ENCODE measurements around the gene OR4S2. TPM values are rescaled to one million over a fixed set of nuclear protein-coding genes. Genes with fewer than 3 reads are reported as not detected.

Gene OR4S2
- total RNA-seq (not detected), polyA plus RNA-seq (1 to 10 TPM in 1 of 2 donors, not detected in 1; 2.0 TPM)
- long read RNA-seq, donor 1 = 0 reads
- long read RNA-seq, donor 2 = 0 reads

- Histone ChIP-seq H3K9me3 (ENCODE audit: control insufficient read depth, low read length) (no peaks in the 10 kb centered on the region), H3K27ac (ENCODE audit: low read depth in 1 of 2, low read length in 2 of 2) (no peak within 1 kb of the TSS), H3K4me1 (ENCODE audit: control insufficient read depth in 1 of 2, insufficient read depth in 2 of 2, low read length in 2 of 2) (no peaks in the 10 kb centered on the region), H3K36me3 (ENCODE audit: control insufficient read depth in 1 of 2, insufficient read depth in 2 of 2, low read length in 1 of 2) (no peaks in the 10 kb centered on the region), H3K4me3 (ENCODE audit: low read length in 2 of 2) (no peak within 1 kb of the TSS), H3K27me3 (ENCODE audit: control insufficient read depth in 1 of 2, insufficient read depth in 2 of 2, low read length in 1 of 2) (no peaks in the 10 kb centered on the region)
- ATAC-seq (ENCODE audit: low FRiP score) (no peak), DNase-seq (no peak)
- intact Hi-C loops (cut with DNase I) = no loop called here
- WGBS, 2 donors = 68 to 75% methylated on average over 2 of the region's 2 CpGs
These were observed at the start of gene OR4S2 for GRCh38 chr11:55648027-55648426. Gene OR4S2, plus strand, starts transcription at chr11:55648327. Its CDS starts 2,577 bp downstream, at chr11:55650904.

- H3K27ac ChIP-seq (ENCODE audit: low read depth in 1 of 2, low read length in 2 of 2) = no peak within 1 kb of the TSS
- 35 to 44% methylated on average over 2 of the region's 2 CpGs for WGBS, 2 donors
- H3K27me3 ChIP-seq (ENCODE audit: control insufficient read depth in 1 of 2, insufficient read depth in 2 of 2, low read length in 1 of 2) = no peaks in the 10 kb centered on the region
- no peaks in the 10 kb centered on the region for H3K36me3 ChIP-seq (ENCODE audit: control insufficient read depth in 1 of 2, insufficient read depth in 2 of 2, low read length in 1 of 2)
- no peaks in the 10 kb centered on the region for H3K9me3 ChIP-seq (ENCODE audit: control insufficient read depth, low read length)
- no peak within 1 kb of the TSS for H3K4me3 ChIP-seq (ENCODE audit: low read length in 2 of 2)
- DNase-seq (no peak), ATAC-seq (ENCODE audit: low FRiP score) (no peak)
- intact Hi-C loops (cut with DNase I) = loop anchor here in 1 of 2 donors (10.0 kb wide), 1 partner anchor 57 kb away; the partner anchor contains the start of gene OR4C6
- H3K4me1 ChIP-seq (ENCODE audit: control insufficient read depth in 1 of 2, insufficient read depth in 2 of 2, low read length in 2 of 2) = no peaks in the 10 kb centered on the region
These were observed 40.6 kb upstream of the OR4S2 start, which contains the start of gene OR4C11 for GRCh38 chr11:55607545-55607944. Gene OR4C11, minus strand, starts transcription at chr11:55607645. Its CDS starts 3,272 bp downstream, at chr11:55604373.

- no peaks in the 10 kb centered on the region for H3K4me1 ChIP-seq (ENCODE audit: control insufficient read depth in 1 of 2, insufficient read depth in 2 of 2, low read length in 2 of 2)
- no peak overlapping the region for H3K27ac ChIP-seq (ENCODE audit: low read depth in 1 of 2, low read length in 2 of 2)
- ATAC-seq (ENCODE audit: low FRiP score) (no peak), DNase-seq (no peak)
- H3K9me3 ChIP-seq (ENCODE audit: control insufficient read depth, low read length) = no peaks in the 10 kb centered on the region
- WGBS, 2 donors = 61 to 84% methylated on average over 1 of the region's 1 CpG
- H3K27me3 ChIP-seq (ENCODE audit: control insufficient read depth in 1 of 2, insufficient read depth in 2 of 2, low read length in 1 of 2) = no peaks in the 10 kb centered on the region
- H3K36me3 ChIP-seq (ENCODE audit: control insufficient read depth in 1 of 2, insufficient read depth in 2 of 2, low read length in 1 of 2) = no peaks in the 10 kb centered on the region
- H3K4me3 ChIP-seq (ENCODE audit: low read length in 2 of 2) = no peak overlapping the region
- intact Hi-C loops (cut with DNase I) = no loop called here
These were observed 23.6 kb upstream of the OR4S2 start for GRCh38 chr11:55624531-55624930.

GRCh38 chr11:55634813-55635212 is 13.3 kb upstream of the OR4S2 start, which contains the start of gene OR4P4:
Gene OR4P4, plus strand, starts transcription at chr11:55635113.
- H3K27ac ChIP-seq (ENCODE audit: low read depth in 1 of 2, low read length in 2 of 2) = no peak within 1 kb of the TSS
- H3K9me3 ChIP-seq (ENCODE audit: control insufficient read depth, low read length) = no peaks in the 10 kb centered on the region
- H3K4me1 ChIP-seq (ENCODE audit: control insufficient read depth in 1 of 2, insufficient read depth in 2 of 2, low read length in 2 of 2) = no peaks in the 10 kb centered on the region
- H3K36me3 ChIP-seq (ENCODE audit: control insufficient read depth in 1 of 2, insufficient read depth in 2 of 2, low read length in 1 of 2) = no peaks in the 10 kb centered on the region
- H3K27me3 ChIP-seq (ENCODE audit: control insufficient read depth in 1 of 2, insufficient read depth in 2 of 2, low read length in 1 of 2) = no peaks in the 10 kb centered on the region
- WGBS, 2 donors = 44 to 48% methylated on average over 3 of the region's 3 CpGs
- no peak within 1 kb of the TSS for H3K4me3 ChIP-seq (ENCODE audit: low read length in 2 of 2)
- DNase-seq (no peak), ATAC-seq (ENCODE audit: low FRiP score) (no peak)
- intact Hi-C loops (cut with DNase I) = no loop called here

GRCh38 chr11:55652560-55652959 is 4.4 kb downstream of the OR4S2 start:
- Histone ChIP-seq H3K9me3 (ENCODE audit: control insufficient read depth, low read length) (no peaks in the 10 kb centered on the region), H3K27ac (ENCODE audit: low read depth in 1 of 2, low read length in 2 of 2) (no peak overlapping the region), H3K4me1 (ENCODE audit: control insufficient read depth in 1 of 2, insufficient read depth in 2 of 2, low read length in 2 of 2) (no peaks in the 10 kb centered on the region), H3K4me3 (ENCODE audit: low read length in 2 of 2) (no peak overlapping the region), H3K27me3 (ENCODE audit: control insufficient read depth in 1 of 2, insufficient read depth in 2 of 2, low read length in 1 of 2) (no peaks in the 10 kb centered on the region), H3K36me3 (ENCODE audit: control insufficient read depth in 1 of 2, insufficient read depth in 2 of 2, low read length in 1 of 2) (no peaks in the 10 kb centered on the region)
- intact Hi-C loops (cut with DNase I) = no loop called here
- DNase-seq = no peak
- ATAC-seq (ENCODE audit: low FRiP score) = no peak
- WGBS, 2 donors = 54 to 65% methylated on average over 1 of the region's 1 CpG

GRCh38 chr11:55655096-55655495 is 7.0 kb downstream of the OR4S2 start:
- H3K36me3 ChIP-seq (ENCODE audit: control insufficient read depth in 1 of 2, insufficient read depth in 2 of 2, low read length in 1 of 2) = no peaks in the 10 kb centered on the region
- H3K9me3 ChIP-seq (ENCODE audit: control insufficient read depth, low read length) = no peaks in the 10 kb centered on the region
- intact Hi-C loops (cut with DNase I) = no loop called here
- no peaks in the 10 kb centered on the region for H3K27me3 ChIP-seq (ENCODE audit: control insufficient read depth in 1 of 2, insufficient read depth in 2 of 2, low read length in 1 of 2)
- H3K27ac ChIP-seq (ENCODE audit: low read depth in 1 of 2, low read length in 2 of 2) = no peak overlapping the region
- no peaks in the 10 kb centered on the region for H3K4me1 ChIP-seq (ENCODE audit: control insufficient read depth in 1 of 2, insufficient read depth in 2 of 2, low read length in 2 of 2)
- DNase-seq = no peak
- ATAC-seq (ENCODE audit: low FRiP score) = no peak
- no peak overlapping the region for H3K4me3 ChIP-seq (ENCODE audit: low read length in 2 of 2)

GRCh38 chr11:55658031-55658573 is 10.0 kb downstream of the OR4S2 start:
- intact Hi-C loops (cut with DNase I) = no loop called here
- H3K36me3 ChIP-seq (ENCODE audit: control insufficient read depth in 1 of 2, insufficient read depth in 2 of 2, low read length in 1 of 2) = no peaks in the 10 kb centered on the region
- no peak for DNase-seq
- no peak overlapping the region for H3K27ac ChIP-seq (ENCODE audit: low read depth in 1 of 2, low read length in 2 of 2)
- no peaks in the 10 kb centered on the region for H3K27me3 ChIP-seq (ENCODE audit: control insufficient read depth in 1 of 2, insufficient read depth in 2 of 2, low read length in 1 of 2)
- H3K4me3 ChIP-seq (ENCODE audit: low read length in 2 of 2) = no peak overlapping the region
- WGBS, 2 donors = 84 to 91% methylated on average over 2 of the region's 2 CpGs
- H3K9me3 ChIP-seq (ENCODE audit: control insufficient read depth, low read length) = no peaks in the 10 kb centered on the region
- no peaks in the 10 kb centered on the region for H3K4me1 ChIP-seq (ENCODE audit: control insufficient read depth in 1 of 2, insufficient read depth in 2 of 2, low read length in 2 of 2)
- ATAC-seq (ENCODE audit: low FRiP score) = no peak

GRCh38 chr11:55658608-55659007 is 10.5 kb downstream of the OR4S2 start:
- H3K4me1 ChIP-seq (ENCODE audit: control insufficient read depth in 1 of 2, insufficient read depth in 2 of 2, low read length in 2 of 2) = no peaks in the 10 kb centered on the region
- H3K27me3 ChIP-seq (ENCODE audit: control insufficient read depth in 1 of 2, insufficient read depth in 2 of 2, low read length in 1 of 2) = no peaks in the 10 kb centered on the region
- no peak for ATAC-seq (ENCODE audit: low FRiP score)
- intact Hi-C loops (cut with DNase I) = no loop called here
- H3K36me3 ChIP-seq (ENCODE audit: control insufficient read depth in 1 of 2, insufficient read depth in 2 of 2, low read length in 1 of 2) = no peaks in the 10 kb centered on the region
- H3K27ac ChIP-seq (ENCODE audit: low read depth in 1 of 2, low read length in 2 of 2) = no peak overlapping the region
- no peak overlapping the region for H3K4me3 ChIP-seq (ENCODE audit: low read length in 2 of 2)
- DNase-seq = no peak
- WGBS, 2 donors = 46 to 52% methylated on average over 1 of the region's 1 CpG
- no peaks in the 10 kb centered on the region for H3K9me3 ChIP-seq (ENCODE audit: control insufficient read depth, low read length)

- intact Hi-C loops (cut with DNase I) = loop anchor here in 1 of 2 donors (10.0 kb wide), 1 partner anchor 57 kb away; the partner anchor contains the start of gene OR4C11
- ATAC-seq (ENCODE audit: low FRiP score) (no peak), DNase-seq (no peak)
- no peaks in the 10 kb centered on the region for H3K4me1 ChIP-seq (ENCODE audit: control insufficient read depth in 1 of 2, insufficient read depth in 2 of 2, low read length in 2 of 2)
- H3K27ac ChIP-seq (ENCODE audit: low read depth in 1 of 2, low read length in 2 of 2) = no peak within 1 kb of the TSS
- no peak within 1 kb of the TSS for H3K4me3 ChIP-seq (ENCODE audit: low read length in 2 of 2)
- H3K27me3 ChIP-seq (ENCODE audit: control insufficient read depth in 1 of 2, insufficient read depth in 2 of 2, low read length in 1 of 2) = no peaks in the 10 kb centered on the region
- no peaks in the 10 kb centered on the region for H3K36me3 ChIP-seq (ENCODE audit: control insufficient read depth in 1 of 2, insufficient read depth in 2 of 2, low read length in 1 of 2)
- no peaks in the 10 kb centered on the region for H3K9me3 ChIP-seq (ENCODE audit: control insufficient read depth, low read length)
- 64 to 84% methylated on average over 1 of the region's 1 CpG for WGBS, 2 donors
These were observed 13.8 kb downstream of the OR4S2 start, which contains the start of gene OR4C6 for GRCh38 chr11:55661901-55662300. Gene OR4C6, plus strand, starts transcription at chr11:55662201. Its CDS starts 2,966 bp downstream, at chr11:55665167.

All from aorta (tissue), 5 donors.